ENCODE measurements around the gene ICE1.
"Not testable (repeated sequence)": the region's sequence is repeated elsewhere in the genome, so short reads cannot be mapped to it uniquely, and the experiment has no call there.

ICE1 gene

GRCh38 chr5:5405441-5405840 is 17.0 kb upstream of the ICE1 start:
- no peak for DNase-seq

GRCh38 chr5:5407924-5408323 is 14.6 kb upstream of the ICE1 start:
- no peak for DNase-seq

- DNase-seq = no peak
Measured at GRCh38 chr5:5409151-5409810, 13.2 kb upstream of the ICE1 start.

DNA sequence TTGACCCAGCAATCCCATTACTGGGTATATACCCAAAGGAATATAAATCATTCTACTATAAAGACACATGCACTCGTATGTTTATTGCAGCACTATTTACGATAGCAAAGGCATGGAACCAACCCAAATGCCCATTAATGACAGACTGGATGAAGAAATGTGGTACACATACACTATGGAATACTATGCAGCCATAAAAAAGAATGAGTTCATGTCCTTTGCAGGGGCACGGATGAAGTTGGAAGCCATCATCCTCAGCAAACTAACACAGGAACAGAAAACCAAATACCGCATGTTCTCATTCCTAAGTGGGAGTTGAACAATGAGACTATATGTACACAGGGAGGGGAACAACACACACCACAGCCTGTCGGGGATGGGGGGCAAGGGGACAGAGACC is 8.6 kb upstream of the ICE1 start:
- DNase-seq = not testable (repeated sequence)

DNA sequence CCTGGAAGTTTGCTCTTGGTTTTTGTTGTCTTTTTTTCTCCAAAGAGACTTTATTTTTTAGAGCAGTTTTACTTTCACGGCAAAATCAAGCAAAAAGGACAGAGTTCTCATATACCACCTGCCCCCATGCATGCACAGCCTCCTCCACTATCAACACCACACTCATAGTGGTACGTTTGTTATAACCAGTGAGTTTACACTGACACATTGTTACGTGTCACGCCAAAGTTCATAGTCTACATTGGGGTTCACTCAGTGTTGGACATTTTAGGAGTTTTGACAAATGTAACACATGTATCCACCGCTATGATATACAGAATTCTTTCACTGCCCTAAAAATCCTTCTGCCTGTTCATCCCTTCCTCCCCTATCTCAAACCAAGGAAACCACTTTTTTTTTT is 7.5 kb upstream of the ICE1 start:
- DNase-seq = no peak

GRCh38 chr5:5416733-5417132 is 5.7 kb upstream of the ICE1 start:
- no peak for DNase-seq

DNA sequence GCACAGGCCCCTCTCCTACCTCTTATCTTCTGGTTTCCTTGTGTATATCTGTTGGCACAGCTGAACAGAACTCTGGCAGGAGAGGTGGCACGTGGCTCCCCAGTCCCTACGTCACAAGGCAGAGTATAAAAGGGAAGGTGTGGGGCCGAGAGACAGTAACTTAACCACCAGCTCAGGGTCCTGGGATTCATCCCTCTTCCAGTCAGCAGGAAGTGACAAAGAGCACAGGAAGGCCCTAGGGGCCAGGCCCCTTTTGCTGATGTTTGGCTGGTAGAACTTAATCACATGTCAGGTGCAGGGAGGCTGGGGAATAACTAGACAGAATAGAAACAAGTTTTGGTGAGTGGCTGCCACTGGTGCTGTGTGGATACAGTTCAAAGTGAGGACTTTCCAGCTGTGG is 4.5 kb upstream of the ICE1 start:
- DNase-seq = no peak

- DNase-seq = peak; percentile 37
Measured at GRCh38 chr5:5418764-5419163, 3.7 kb upstream of the ICE1 start.

DNA sequence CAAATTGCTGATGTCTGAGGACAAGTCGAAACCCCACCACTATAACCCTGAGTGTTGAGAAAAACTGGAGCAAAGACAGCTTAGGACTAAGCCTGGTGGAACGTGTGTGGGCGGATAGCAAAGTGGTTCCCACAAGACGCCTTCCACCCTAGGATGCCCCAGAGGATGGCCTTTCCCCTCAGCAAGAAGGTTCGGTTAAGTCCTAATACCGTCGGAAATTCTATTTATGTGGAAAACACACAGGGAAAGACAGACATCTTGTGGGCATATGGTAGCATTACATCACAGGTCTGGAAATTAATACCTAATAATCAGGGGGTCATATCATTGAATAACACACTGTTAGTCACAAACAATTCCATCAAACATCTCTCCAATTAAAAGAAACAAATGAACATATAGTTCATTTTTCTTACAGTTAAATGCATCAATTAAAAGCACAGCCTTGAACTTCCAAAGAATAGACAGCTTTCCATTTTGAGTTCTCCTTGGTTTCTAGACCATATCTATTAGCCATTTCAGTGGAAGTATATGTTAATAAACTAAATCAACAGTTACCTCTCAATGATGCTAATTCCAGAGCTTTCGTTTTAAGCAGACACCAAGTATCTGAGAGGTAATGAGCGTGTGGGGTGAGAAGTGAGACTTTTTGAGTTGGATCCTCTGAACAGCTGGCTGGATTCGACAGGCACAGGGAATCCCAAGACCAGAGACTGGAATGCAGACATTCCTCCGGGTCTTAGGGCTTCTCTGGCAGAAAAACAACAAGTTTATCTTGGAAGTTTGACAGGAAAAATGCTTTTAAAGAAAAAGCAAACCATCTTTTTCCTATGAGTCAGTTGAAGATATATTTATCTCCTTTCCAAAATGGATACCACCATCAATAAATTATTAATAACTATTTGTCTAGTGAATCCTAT is 2.9 kb upstream of the ICE1 start:
- peak; percentile 68 for DNase-seq

DNA sequence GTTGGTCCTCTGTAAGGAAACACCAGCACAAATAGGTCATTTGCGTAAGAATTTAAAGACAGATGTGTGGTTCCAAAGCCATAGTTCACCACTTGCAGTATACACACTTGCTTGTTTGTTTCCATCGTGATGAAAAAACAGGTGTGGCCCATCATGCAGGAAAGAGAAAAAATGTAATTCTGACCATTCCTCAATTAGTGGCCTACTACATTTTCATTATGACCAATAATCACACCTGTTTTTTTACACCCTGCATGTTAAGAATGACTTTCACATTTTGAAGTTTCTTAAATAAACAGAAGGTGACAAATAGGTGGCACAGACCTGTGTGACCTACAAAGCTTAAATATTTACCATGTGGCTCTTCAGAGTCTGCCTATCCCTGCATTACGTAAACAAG is 2.2 kb upstream of the ICE1 start:
- DNase-seq = no peak

DNA sequence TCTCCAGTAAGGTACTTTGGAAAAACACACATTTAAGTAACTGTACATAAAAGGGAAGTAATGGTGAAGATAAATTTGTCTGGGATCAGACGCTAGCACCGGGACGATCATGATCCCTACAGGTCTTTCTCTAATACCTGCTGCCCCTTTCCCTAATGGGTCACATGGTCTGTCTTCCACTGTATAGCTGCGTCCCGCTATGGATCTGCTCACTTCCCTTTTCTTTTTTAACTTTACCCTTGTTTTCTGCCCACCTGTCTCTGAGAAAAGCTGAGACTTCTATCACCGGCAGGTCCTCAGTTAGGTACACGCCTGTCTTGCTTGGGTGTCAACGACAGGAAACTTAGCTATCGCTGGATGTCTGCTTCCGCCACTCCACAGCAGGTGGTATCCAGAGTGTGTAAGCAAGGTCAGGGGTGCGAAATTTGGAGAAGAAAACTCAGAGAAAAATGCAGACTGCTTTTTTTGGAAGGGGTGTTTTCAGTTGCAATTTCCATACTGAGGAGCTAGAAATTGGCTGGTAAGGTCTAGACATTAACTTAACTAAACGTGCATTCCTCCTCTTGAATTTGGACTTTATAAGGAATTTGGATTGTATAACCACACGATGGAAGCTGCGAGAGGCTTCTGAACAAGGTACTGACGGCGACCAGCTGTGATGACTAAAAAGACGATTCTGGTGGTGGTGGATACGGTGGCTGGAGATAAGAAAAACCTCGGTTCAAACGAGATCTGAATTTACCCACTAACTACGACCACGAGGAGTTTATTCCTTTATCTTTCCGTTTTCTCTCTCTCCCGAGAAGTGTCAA is 1.1 kb upstream of the ICE1 start:
- DNase-seq = no peak

- DNase-seq = no peak
Measured at GRCh38 chr5:5422819-5423515, 490 bp downstream of the ICE1 start.

DNA sequence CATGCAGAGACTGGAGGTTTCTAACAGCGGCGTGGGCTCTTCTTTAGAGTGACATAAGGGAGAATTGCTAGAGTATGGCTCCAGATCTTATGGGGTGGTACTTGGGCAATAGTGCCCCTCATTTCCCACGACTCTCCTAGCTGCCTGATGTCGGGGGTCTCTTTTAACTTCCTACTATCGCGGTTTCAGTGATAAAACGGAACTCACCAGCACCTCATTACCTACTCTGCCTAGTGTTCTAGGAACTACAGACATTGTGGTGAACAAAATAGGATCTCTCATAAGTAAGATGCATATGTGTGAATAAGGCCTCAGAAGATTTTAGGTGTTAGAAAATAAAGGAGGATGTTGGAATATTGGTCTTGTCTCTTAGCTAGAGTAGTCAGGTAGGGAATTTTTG is 1.1 kb downstream of the ICE1 start:
- no peak for DNase-seq

- no peak for DNase-seq
Measured at GRCh38 chr5:5424736-5425135, 2.3 kb downstream of the ICE1 start.

GRCh38 chr5:5430136-5430535 is 7.7 kb downstream of the ICE1 start:
- no peak for DNase-seq

GRCh38 chr5:5432020-5432707 is 9.7 kb downstream of the ICE1 start:
- no peak for DNase-seq

- DNase-seq = no peak
Measured at GRCh38 chr5:5436203-5436760, 13.8 kb downstream of the ICE1 start.

- DNase-seq = no peak
Measured at GRCh38 chr5:5437227-5438172, 15.0 kb downstream of the ICE1 start.

DNA sequence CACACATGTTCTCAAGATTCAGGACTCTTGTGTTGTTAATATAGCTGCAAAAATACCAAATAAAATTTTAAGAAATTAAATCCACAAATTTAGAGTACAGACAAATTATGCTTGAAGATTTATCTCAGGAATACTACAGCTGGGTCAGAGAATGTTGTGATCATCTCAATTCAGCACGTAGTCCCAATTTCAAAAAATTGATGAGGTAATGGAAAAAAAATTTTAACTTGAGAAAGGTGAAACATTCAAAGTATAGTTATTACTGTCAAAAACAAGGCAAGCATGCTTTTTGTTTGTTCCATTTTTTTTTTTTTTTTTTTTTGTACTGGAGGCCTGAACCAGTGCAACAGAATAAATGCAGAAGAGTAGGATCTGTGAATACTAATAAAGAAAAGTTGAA is 29.4 kb downstream of the ICE1 start:
- no peak for DNase-seq

- DNase-seq = no peak
Measured at GRCh38 chr5:5453131-5453530, 30.7 kb downstream of the ICE1 start.

- no peak for DNase-seq
Measured at GRCh38 chr5:5454391-5454790, 31.9 kb downstream of the ICE1 start.
